ENCODE measurements around the gene EFCAB11.

Gene EFCAB11, protein sequence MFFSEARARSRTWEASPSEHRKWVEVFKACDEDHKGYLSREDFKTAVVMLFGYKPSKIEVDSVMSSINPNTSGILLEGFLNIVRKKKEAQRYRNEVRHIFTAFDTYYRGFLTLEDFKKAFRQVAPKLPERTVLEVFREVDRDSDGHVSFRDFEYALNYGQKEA

DNA sequence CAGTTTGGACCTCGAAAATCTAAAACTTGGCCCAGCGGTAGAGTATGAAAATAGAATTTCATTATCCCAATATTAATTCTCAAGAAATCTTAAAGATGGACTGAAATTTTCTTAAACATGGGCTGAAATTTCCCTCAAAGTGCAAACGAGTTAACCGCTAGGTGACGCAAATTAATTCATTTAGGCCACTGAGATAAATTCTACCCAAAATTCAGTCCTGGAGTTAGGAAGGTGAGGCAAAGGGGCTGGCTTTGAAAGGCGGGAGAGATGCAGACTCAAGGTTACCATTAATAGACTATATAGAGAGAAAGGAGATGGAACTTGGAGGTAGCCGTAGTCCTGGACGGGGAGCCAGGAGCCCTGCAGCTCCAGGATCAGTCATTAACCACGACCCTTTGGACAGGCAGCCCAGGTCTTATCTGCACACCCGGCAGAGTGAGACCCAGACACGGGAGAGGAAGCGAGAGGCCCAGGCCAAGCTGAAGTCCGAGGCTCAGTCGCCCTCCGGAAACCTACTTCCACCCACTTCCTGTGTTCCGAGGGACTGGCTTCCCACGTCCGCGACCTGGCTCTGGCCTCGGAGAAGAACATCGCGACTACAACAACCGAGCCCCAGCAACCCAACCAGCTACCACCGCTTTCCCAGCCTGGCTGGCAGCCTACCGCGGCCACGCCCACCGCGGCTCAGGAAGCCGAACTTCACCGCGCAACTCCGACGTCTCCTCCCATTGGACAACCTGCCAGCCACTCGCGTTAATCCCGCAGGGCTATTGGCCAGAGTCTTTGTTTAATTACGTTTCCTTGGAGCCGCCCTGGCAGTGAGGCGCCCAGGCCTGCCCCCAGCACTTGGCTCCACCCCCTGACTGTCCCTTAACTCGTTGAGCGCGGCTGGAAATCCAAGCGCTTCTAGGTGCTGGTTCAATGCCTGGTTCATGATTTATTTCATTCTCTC is at the start of gene EFCAB11:
Gene EFCAB11 (minus strand): TSS at position 661 of the 952 bp plus-strand sequence. CDS start 70 bp downstream, at position 591.
- DNase-seq (ENCODE audit: low read depth) = peak; percentile 99

DNA sequence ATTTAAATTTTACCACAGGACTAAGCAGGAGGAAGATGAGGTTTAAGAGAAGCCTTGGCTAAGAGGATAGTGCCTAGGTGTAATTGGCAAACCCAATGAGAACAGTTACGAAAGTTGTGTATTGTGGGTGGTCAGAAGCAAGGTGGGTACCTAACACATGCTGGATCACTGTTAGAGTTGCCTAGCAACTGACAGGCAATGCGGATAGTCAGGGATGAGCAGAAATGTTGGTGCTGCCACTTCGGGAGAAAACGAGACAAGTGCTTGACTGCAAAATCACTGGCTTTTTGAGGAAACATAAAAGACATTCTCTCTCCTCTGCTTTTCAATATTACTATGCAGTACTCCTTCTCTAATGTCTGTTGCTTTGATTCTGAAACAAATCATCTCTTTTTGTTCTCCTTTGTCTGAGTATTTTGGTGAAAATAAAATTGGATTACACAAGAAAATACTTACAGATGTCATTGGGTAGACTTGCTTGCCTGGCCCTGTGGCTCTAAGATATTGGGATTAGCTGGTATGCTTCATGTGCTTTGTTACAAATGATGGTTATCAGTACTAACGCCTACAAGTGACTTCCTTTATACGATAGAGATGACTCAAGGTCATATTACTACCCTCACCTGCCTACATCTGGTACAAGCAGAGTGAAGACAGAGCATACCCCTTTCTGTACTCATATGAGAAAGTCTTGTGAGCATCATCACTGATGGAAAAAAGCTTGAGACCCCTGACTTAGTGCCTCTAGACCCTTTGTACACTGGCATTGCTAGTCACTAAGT is 49.2 kb upstream of the EFCAB11 start:
- DNase-seq (ENCODE audit: low read depth) = no peak

DNA sequence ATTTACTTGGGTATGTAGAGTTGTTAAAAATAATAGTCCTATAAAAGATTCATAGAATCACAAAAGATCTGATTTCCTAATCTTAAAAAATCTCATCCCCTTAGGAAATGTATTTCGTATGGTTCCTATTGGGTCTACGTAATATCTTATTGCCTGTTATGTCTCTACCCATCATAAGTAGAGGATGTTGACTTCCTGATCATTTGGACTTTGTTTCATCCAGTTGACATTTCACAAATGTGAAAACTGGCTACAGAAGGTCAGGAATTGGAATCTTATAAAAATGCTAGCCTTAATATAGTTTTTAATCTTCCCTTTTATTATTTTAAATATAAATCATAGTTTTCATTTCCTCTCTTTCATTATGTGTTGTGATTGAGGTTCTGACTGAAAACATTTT is 46.4 kb upstream of the EFCAB11 start:
- no peak for DNase-seq (ENCODE audit: low read depth)

DNA sequence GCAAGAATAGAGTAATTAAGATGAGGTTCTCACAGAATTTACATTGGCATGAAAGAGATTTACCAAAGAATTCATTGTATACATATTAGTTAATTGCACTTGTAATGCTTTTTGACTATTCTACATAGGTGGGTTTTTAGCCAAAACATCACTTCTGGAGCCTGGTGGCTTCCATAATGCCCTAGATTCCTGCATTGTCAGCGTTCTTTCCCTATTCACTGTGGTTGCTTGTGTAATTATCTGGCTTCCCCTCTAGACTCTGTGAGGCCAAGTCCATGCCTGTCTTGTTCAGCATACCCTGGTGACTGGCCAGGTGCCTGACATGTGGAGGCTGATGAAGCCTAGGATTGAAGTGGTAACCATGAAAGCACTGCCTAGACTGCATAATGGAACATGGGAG is 42.4 kb upstream of the EFCAB11 start:
- no peak for DNase-seq (ENCODE audit: low read depth)

DNA sequence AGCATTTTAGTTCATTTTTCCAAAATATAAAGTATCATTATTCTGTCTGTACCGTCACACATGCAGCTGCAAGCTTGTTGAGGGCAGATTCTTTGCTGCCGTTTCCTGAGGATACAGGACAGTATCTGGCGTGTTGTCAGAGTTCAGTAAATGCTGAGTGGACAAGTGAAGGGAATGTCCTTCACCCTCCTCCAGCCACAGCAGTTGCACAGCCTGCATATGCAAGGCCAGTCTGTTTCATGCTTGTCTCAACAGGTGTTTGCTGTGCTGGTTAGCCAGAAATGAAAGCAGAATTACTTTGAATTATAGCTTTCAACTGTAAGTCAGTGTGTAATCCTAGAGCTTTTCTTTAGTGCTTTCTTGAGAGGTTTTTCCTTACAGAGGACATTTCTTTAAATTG is 37.7 kb upstream of the EFCAB11 start:
- DNase-seq (ENCODE audit: low read depth) = no peak

DNA sequence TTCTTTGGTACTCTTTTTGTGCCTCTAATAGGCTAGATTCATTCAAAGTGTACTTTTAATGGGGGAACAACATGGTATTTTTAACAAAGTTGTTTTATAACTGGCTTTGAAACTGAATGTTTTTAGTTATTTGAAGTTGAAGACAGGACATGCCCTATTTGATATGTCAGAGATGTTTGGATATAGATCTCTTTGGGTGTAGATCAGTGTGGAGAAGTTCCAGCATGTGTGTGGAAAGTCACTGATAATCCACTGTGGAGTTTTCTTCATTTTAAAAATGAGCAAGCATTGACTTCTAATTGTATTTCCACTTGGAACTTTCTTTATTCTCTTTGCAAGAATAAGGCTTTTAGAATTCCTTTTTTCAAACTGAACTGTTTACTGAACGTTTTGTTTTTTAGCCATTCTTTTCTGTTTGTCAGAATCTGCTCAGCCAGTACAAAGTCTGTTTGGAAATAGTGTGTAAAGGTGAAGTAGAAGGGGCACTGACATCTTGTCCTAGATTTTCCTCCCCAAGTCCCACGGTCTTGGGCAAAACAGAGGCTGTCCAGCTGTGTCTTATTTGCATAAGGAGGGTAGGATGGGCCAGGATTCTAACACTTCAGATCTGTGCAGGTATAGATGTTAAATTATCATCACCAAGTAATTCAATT is 36.2 kb upstream of the EFCAB11 start:
- no peak for DNase-seq (ENCODE audit: low read depth)

DNA sequence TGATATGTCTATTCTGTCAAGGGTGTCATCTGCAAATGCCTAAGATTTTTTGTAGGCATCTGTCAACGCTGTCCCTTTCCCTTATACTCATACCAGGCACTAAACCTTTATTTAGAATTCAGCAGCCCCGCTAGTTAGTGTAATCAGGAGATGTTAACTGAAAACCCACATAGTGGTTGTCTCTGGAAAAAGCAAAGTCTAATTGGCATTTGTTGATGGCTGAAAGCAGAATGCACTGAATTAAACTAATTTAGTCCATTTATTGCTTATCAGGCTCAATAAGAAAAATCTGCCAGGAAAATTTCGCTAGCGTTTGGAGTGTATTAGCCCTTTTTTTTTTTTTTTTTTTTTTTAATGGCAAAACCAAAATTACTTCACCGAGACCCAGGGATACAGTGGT is 35.7 kb upstream of the EFCAB11 start:
- no peak for DNase-seq (ENCODE audit: low read depth)

DNA sequence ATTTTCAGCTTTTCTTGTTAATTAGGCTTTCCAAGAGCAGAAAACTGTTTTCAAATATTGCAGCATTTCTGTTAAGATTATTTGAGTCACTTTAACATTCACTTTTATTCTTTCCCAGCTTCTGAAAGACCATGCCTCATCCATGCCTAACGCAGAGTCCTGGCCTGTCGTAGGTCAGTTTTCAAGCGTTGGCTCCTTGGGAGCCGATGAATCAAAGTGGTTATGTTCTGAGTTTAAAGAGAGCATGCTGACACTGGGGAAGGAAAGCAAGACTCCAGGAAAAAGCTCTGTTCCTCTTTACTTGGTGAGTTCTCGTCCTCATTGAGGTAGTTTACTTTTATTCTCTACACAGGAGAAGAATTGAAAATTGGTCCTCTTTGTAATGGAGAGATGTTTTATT is 34.3 kb upstream of the EFCAB11 start:
- no peak for DNase-seq (ENCODE audit: low read depth)

DNA sequence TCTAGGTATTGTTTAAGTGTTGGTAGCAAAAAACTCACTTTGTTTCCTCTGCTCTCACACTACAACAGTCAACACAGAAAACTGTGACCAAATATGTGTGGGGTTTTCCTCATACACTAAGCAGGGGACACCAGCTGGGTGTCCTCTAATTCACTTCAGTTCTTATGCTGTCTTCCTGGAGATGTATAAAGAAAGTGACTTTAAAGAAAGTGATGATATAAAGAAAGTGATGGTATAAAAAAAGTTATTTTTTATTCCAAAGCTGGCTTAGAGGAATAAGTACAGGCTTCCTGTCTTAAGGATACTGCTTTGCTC is 32.6 kb upstream of the EFCAB11 start:
- no peak for DNase-seq (ENCODE audit: low read depth)

DNA sequence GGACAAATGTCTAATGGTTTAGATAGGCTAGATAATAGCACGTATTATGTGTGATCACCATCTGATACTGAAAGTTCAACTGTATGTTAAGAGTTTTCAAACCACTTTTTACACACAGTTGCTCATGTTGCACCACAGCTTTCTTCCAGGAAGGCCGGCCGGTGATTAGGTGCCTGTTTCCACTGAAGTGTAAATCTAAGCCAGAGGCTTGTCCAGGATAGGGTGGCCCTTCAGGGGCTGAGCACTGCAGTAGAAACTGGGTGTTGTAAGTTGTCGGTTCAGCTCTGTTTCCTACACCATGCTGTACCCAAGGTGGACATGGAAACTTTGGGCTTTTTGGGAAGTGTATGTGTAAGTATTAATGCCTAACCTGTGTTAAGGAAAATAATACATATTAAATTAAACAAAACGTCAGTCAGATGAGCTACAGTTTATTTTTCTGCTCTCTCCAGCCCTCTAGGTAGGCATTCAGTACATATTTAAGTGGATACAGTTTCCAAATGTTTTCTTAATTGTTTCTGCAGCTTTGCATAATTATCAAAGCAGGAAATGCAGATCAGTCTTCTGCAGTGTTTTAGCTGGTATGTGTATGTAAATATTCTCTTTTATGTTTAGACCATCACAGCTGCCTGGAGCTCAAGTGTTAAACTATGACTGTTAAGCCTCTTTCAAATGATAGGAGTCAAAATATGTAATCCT is 32.1 kb upstream of the EFCAB11 start:
- no peak for DNase-seq (ENCODE audit: low read depth)

DNA sequence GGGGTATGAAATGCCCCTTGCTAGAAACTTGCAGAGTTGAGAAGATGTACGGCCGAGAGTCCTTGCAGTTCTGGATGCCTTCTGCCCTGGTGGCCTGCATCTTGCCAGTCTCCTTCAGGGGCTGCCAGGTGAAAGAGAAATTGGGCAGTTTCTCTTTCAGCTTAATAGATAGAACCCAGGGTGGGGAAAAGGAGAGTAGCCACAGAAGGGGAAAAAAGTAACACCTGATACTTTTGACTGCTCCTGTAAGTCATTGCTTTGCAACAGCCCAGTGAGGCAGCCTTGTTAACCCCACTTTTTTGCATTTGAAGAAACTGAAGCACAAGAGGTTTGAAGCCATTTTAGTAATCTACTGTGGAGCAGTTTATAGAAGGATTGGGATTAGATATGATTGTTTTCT is 28.8 kb upstream of the EFCAB11 start:
- DNase-seq (ENCODE audit: low read depth) = no peak

DNA sequence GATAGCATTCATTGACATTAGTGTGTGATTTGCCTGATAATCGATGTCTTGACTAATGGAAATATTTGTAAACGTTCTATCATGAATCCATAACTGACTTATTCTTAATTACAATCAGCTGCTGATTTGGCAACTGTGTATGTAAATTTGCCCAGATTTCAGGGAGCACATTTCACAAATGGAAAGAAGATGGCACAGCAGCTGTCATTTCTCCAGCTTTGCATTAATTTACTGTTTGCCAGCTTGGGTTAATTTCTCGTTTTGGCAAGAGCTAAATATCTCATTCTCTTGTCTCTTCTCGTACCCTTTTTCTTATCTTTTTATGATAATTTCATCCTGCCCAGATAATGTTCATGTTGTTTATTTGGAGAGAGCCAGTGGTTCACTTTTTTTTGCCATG is 24.1 kb upstream of the EFCAB11 start:
- no peak for DNase-seq (ENCODE audit: low read depth)

DNA sequence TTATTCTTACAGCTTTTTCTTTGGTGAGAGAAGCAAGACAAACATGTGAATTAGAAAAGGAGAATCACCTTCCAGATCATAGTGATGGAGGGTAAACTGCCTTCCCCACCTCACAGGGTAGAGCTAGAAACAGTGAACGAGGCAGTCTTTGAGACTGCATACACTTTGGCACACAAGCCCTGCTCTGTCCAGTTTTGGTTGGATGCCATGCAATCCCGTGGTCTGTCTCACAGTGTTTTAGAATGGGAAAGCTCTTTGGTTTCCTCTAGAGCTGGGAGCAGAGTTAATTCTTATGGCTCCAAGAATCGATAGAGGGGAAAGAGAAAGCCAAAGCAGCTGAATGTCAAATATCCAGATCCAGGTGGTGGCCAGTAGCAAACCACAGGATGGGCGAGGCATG is 23.1 kb upstream of the EFCAB11 start:
- no peak for DNase-seq (ENCODE audit: low read depth)

DNA sequence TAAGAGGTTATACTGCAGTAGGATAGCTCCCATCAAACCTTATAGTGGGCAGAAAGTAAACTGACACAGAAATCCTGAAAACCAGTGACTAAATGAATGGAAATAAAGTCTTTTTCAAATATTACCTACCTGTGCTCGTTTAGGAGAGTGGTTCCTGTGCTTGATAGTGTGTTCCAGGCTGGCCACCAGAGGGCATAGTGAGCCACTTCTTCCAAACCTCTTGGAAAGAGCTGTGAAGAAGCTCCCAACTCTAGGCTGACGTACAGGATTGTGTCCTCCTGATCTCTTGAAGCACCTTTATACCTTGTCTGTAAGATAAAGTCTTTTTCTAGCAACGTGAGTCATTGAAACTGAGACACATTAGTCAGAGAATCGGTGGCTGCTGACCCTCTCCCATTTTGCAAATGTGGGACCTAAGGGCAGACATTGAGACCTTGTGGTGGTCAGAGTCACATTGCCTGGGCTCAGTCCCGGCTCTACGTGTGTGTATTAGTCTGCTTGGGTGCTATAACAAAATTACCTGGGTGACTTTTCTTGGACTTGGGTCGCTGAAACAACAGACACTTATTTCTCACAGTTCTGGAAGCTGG is 18.8 kb upstream of the EFCAB11 start:
- DNase-seq (ENCODE audit: low read depth) = peak; percentile 70

DNA sequence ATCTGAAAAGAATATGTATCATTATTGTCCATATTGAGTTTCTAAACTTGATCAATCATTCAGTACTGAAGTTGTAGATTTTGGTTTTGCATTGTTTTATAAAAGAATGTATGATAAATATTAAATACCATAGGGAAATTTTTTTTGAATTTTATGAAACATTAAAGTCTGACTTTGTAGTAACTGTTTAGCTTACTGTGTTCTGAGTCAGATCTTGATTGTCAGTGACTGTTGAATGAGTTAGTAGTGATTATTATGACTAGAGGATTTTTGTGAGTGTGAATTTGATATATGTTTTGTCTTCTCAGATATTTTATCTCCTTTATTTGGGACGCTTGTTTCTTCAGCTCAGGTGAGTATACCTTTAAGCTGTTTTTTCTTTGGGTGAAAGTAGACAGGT is 11.3 kb upstream of the EFCAB11 start:
- peak; percentile 15 for DNase-seq (ENCODE audit: low read depth)

DNA sequence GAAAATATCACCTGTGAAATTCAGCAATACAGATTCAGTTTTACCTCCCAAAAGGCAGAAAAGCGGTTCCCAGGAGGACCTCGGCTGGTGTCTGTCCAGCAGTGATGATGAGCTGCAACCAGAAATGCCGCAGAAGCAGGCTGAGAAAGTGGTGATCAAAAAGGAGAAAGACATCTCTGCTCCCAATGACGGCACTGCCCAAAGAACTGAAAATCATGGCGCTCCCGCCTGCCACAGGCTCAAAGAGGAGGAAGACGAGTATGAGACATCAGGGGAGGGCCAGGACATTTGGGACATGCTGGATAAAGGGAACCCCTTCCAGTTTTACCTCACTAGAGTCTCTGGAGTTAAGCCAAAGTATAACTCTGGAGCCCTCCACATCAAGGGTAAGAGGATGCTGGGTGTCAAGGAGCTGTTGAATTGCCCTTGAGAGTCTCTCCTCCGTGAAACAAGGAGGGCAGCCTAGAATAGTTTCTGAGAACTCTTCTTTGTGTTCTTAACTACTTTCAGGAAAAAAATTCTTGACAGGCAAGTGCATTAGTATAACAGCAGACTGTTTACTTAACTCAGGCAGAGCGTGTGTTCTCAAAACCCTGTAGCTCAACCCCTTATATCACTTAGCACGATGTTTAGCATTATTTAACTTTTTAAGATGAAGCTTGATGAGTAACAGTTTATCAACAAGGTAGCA is 8.9 kb upstream of the EFCAB11 start:
- DNase-seq (ENCODE audit: low read depth) = no peak

DNA sequence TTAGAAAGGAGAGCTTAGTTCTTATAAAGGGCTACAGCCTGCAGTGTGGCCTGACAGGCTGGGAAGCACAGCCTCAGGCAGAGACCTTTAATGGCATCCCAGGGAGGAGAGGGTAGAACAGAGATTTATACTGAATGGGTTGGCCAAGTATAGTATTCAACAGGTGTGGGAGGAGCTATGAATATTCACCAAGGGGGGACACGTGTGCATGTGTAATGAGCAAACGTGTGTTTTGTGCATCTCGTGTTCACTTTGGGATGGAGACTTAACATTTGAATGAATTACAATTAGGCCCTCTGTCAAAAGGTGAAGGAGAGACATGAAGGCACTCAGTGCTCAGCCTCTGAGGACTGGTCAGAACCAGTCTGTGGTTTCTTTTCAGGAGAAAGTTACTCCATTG is 6.4 kb upstream of the EFCAB11 start:
- no peak for DNase-seq (ENCODE audit: low read depth)

DNA sequence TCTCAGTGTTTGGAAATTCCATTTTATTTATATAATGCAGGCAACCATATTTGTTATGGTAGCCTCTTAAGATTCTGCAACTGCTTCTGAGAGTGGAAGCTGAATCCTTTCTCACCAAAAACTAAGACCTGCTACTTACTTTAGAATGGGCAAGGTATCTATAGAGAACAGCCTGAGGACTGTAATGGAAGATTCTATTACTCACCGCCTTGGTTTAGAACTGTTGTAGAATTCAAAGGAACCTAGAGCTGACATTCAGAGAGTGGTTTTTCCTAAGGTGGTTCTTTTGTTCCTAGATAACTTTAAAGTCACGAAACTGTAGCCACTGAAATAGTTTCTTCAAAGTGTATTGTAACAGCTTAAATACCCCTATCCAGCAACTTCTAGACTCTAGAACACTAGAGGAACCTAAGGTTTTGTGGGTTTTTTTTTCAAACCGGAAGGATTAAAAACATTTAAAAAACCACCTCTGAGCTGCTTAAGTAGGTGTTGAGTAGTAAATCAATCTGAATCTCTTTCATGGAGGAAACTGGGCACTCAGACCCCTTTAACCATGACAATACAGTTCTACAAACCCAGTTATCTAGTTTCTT is 5.4 kb upstream of the EFCAB11 start:
- DNase-seq (ENCODE audit: low read depth) = no peak

DNA sequence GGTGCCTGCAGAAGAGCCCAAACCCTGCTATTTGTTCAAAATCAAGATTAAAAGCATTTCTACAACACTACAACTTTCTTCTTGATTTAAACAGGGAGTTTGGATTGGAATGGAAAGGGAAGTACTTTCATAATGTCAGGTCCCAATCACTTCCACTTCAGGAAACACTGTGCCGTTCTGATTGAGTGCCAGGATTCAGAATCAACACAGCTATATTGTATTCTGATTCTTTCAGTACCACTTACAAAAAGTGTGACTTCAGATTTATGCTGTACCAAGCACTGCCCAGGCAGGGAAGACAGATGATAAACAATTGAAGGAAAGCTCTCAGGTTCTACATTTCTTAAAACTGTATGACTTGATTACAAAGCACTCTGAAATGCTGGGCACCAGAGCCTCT is 4.4 kb upstream of the EFCAB11 start:
- DNase-seq (ENCODE audit: low read depth) = no peak

DNA sequence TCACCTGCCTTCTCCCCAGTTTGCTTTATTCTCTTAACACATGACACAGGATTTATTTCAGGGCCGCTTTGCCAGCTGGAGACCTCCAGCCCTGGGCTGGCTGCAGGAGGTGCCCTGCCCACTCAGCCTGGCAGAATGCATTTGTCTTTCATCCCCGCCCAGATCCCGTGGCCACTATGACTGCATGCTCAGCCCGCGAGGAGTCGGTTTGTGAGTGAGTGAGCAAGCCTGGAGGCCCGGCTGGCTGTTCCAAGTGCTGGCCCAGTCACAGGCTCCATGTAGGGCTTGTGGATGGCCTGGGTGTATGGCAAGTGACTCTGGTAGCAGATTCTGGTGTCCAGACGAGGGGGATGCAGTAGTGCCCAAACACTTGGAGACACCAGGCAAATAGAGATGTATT is 3.3 kb upstream of the EFCAB11 start:
- DNase-seq (ENCODE audit: low read depth) = peak; percentile 37

All from ELR (cell line).